HG02981 (cell line): Measurements from ENCODE around the gene GOLGA7B.
"Not testable (repeated sequence)": the region's sequence is repeated elsewhere in the genome, so short reads cannot be mapped to it uniquely, and the experiment has no call there.

Source experiments
- ATAC-seq: cut with Tn5 transposase; IDR thresholded peaks from one replicate; pipeline ENCODE4 v1.9.1; 2021; ENCODE audit warnings: mild to moderate bottlenecking, moderate library complexity; ENCODE audit not compliant: unreplicated experiment

Gene GOLGA7B

DNA sequence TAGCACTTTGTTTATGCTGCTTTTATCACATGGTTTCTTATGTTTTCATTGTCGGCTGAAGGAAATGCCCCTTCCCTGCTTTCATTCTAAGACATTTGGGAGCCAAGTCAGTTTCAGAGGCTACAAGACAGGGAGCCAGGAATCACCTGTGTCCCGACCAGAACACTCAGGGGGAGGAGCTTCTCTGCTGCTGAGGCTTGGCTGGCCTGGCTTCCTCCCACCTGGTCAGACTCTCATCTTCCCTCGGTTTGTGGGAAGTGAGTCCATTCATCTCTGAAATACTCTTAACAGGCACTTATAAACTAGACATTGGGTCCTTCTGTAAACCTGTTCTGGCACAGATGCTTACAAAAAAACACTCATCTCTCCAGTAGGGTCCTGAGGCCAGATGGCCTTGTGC is 19.6 kb upstream of the GOLGA7B start:
- no peak for ATAC-seq

DNA sequence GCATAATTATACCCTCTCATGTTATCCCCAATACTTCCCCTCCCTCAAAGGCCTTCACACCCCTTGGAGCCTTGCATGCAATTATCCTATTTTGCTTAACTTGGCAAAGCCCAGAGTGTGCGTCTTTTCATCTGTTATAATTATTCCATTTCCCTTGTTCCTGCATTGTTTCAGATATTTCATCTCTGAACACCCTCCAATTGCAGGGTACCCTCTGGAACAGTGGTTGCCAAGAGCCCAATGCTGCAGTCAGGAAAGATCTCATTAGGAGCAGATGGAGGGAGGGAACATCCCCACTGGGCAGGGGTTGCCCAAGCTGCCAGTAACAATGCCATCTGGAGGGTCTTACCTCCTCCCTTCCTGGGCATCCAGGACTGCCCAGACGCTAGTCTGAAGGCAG is 18.4 kb upstream of the GOLGA7B start:
- no peak for ATAC-seq

DNA sequence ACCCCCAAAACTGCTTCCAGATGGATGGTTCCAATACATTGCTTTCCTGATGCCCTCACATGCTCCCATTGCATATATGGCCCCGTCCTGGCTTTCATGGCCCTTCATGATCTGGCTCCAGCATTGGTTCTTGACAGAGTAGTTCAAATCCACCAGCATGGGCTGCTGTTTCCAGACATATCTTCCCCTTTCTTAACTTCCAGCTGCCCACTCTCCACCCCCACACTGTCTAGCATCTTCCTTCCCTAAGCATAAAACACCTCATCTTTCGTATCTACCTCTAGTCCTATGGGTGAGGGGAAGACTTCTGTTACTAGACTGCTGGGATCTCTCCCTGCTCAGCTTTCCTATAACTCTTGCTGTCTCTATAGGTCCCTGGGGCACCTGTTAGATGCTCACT is 13.2 kb upstream of the GOLGA7B start:
- ATAC-seq, result no peak

DNA sequence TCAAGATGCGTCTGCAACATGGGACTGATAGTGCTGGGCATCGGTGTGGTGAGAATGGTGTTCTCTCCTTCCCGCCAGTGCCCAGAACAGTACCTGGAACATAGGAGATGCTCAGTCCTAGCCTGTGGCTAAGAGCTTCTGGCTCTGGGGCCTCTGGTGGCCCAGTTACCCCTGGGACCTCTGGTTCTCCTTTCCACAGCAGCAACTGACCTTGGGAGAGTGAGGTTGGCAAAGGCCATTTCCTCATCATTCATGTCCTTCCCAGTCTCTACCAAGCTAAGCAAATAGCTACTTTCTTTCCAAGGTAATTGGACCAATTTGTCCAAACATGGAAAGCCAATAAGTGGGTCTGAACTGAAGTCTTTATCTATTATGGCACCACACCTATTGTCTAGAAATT is 11.6 kb upstream of the GOLGA7B start:
- ATAC-seq, result no peak

DNA sequence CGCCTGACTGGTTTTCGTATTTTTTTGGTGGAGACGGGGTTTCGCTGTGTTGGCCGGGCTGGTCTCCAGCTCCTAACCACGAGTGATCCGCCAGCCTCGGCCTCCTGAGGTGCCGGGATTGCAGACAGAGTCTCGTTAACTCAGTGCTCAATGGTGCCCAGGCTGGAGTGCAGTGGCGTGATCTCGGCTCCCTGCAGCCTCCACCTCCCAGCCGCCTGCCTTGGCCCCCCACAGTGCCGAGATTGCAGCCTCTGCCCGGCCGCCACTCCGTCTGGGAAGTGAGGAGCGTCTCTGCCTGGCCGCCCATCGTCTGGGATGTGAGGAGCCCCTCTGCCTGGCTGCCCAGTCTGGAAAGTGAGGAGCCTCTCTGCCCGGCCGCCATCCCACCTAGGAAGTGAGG is 8.5 kb upstream of the GOLGA7B start:
- not testable (repeated sequence) for ATAC-seq

DNA sequence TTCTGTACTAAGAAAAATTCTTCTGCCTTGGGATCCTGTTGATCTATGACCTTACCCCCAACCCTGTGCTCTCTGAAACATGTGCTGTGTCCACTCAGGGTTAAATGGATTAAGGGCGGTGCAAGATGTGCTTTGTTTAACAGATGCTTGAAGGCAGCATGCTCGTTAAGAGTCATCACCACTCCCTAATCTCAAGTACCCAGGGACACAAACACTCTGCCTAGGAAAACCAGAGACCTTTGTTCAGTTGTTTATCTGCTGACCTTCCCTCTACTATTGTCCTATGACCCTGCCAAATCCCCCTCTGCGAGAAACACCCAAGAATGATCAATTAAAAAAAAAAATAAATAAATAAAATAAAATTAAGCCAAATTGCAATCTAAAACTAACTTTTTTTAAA is 7.5 kb upstream of the GOLGA7B start:
- not testable (repeated sequence) for ATAC-seq

DNA sequence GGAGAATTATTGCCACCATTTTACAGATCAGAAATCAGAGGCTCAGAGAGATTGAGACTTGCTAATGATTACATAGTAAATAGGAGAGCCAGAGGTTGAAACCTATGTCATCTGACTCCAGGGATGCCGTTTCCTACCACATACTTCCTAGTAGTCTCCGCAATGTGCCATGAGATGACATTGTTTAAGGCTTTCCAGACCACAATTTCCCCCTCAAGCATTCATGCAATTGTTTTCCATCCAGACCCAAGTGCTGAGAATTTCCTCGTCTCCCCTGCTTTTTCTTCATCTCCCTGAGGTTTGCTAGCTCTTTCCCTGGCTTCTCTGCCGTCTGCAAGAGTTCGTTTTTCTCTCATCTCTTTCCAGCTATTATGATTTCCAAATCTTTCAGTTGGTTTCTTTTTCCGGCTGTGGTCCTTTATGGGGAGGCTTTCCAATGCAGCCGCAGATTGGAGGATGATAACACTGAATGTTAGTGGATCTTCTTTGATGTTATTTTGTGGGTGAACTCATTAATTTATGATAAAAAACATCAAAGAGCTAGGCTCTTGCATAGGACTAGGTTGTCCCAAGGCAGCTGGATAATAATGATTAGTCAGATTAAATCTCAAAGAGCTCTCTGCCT is 6.9 kb upstream of the GOLGA7B start:
- no peak for ATAC-seq

DNA sequence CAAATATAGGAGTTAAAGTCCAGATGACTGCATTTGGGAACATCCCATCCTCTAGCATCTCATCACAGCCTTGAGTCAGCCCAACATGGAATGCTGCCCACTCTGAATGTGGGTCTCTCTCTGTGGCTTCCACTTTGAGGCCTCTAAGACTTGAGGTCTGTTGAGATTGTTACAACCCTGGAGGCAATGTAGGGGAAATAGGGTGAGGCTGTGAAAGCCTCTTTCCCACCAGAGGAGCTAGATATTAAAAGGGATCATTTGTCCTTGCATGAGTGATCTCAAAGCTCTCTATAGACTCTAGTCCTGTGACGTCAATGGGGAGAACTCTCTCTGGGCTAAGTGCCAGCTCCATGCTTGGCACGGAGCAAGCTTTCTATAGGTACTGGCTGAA is 6.4 kb upstream of the GOLGA7B start:
- ATAC-seq, result no peak

DNA sequence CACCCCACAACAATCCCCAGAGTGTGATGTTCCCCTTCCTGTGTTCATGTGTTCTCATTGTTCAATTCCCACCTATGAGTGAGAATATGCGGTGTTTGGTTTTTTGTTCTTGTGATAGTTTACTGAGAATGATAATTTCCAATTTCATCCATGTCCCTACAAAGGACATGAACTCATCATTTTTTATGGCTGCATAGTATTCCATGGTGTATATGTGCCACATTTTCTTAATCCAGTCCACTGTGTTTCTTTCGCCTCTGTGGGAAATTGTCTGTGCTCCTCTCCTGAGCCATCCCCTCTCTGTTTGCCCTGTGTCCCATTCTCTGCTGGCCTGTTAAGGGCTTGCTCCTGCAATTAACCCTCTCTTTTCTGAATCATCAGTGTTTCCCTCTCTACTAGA is 5.7 kb upstream of the GOLGA7B start:
- ATAC-seq, result not testable (repeated sequence)

DNA sequence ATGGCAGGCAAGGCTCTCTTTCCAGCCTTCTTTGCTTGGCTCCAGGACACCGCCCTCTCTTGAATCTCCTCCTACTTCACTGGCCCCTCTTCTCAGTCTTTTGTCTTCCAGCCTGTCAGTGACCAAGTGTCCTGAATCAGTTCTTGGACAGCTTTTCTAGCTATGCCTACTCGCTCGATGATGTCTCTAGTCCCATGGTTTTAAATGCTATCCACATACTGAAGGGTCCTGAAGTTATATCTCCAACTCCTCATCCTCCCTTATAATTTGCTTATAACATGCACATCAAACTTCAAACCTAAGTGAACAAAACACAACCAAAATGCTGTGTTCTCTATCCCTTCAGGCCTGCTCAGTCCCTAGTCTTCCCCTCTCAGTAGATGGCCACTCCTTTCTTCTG is 5.0 kb upstream of the GOLGA7B start:
- ATAC-seq, result no peak

DNA sequence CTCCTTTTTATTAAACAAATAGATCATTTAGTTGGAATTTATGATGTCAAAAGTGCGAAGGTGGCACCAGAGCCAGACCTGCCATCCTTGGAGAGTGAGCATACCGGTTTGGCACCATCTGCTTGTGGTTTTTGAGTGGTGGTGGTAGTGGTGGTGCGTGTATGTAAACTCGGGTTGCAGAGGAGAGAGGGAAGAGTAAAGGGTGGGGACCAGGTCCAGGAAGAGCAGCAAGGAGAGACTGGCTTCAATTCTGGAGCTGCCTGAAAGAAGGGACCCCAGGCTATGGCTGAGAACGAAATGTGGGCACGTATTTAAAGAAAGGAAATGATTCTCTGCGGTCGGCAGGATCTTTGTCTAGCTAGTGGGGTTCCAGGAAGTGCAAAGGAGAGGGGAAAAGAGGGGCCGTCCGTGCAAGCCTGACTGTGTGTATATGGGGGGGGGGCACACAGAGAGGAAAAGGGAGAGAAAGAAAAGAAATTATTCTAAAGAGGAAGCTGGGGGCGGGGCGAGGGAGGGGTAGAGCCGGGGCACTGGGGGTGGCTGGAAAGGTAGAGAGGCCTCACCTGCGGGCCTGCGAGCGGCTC is 448 bp upstream of the GOLGA7B start:
- no peak for ATAC-seq

DNA sequence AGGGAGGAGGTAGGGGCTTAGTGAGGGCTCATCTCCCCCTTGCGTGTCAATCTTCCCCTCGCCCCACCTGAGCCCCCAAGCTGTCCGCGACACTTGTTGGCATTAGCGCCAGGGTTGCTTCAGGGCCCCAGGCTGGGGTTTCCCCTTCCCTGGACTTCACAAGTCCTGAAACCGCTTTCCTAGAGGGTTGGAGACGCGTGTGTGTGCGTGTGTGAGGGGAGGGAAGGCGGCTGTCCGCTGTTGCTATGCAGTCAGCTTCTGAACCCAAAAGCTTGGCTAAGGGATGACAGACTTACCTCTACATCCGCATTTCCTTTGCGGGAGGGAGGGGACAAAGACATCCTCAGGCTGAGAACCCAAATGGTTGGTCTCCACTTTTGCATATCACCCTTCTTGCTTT is 803 bp downstream of the GOLGA7B start:
- ATAC-seq, result no peak

DNA sequence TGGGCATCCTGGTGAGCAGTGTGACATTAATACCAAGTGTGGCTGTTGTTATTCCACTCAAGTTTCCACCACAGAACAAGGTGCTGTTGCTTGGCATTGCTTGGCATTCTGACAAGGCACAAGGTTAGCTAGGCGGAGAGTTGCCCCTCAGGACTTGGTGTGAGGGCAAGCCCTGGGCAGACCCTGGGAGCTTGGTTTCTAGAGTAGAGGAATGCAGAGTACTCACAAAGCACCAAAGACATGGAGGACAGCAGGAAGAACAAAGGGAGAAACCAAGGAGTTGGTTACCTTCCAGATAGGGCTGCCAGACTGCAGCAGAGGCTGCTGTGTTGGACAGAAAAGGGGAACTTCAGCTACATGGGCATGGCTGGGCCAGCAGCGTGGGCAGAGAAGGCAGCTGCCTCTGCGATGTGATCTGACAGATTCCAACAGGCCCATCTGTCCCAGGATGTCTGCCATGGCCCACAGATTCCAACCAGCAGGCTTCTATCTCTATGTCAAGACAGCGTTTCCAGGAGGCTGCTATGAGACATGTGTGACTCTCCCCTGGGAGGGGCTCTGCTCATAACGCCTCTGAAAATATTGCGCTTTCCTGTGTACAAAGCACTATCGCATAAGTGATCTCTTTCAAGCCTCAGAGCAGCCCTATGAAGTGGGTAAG is 1.8 kb downstream of the GOLGA7B start:
- no peak for ATAC-seq

DNA sequence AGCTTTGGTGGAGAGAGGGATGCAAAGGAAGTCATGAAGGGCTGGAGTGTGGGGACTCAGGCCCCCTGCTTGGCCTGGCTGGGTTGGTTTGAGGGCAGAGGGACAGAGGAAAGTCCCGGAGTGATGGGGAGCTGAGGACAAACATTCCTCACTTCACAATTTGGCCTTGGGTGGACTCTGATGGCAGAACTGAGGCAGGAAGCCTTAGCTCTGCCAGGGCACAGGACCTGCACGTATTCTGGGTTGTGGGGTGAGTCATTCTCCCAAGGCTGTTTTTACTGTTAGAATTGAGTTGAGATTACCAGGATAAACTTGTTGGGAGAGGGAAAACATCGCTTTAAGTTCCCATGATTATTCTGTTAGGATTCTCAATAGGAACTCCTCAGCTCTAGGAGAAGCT is 2.6 kb downstream of the GOLGA7B start:
- ATAC-seq, result no peak

DNA sequence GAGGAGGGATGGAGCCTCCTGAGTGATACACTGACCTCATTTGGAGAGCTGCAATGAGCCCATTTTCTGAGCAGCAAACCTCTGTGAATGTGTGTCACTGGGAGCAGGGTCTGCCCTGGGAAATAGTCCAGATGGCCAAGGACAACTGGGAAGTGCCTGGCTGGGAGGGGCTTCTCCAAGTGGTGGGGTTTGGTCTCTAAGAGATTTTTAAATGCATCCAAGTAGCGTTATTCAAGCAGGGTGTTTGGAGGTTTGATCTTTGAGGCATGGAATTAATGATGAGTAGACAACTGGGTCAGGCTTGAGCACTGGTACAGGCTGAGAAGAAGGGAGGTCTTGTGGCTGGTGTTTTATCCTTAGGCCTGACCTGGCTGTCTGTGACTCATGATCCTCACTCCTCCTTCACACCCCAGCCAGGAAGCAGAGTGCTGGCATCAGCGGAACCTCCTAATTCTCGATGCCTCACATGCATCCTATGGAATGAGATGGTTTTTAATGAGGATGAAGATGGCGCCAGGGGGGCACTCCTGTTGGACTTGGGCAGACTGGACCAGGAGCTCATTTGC is 3.3 kb downstream of the GOLGA7B start:
- no peak for ATAC-seq

DNA sequence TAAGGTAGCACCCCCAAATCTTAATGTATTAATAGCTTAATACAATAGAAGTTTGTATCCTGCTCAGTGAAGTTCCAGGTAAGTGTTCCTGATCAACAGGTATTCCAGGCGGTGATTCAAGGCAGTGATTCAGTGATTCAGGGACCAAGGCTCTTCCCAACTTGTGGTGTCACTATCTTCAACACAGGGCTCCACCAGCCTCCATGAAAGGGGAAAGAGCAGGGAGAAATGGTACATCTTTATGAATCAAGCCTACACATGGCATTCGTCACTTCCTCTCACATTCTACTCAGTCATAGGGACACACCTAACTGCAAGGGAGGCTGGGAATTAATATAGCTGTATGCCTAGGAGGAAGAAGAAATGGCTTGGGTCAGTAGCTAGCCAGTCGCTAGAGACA is 5.1 kb downstream of the GOLGA7B start:
- ATAC-seq, result no peak

DNA sequence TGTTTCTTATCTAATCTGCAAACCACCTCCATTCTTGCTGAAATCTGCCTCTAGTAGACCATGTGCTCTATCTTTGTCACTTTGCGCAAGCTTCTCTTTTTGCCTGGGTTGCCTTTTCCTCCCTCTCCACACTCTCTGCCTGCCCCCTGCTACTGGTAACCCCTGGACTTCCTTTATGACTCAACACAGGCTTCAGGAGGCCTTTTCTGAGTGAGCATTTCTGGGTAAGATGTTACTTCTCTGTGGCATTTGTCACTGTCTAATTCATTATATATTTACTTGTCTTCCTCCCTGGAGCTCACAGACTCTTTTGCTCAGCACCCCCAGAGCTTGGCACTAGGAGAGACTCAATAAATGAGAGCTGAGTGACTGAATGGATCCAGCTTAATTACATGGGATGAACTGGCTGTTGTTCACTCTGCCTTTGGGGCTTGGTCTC is 8.4 kb downstream of the GOLGA7B start:
- ATAC-seq, result no peak

DNA sequence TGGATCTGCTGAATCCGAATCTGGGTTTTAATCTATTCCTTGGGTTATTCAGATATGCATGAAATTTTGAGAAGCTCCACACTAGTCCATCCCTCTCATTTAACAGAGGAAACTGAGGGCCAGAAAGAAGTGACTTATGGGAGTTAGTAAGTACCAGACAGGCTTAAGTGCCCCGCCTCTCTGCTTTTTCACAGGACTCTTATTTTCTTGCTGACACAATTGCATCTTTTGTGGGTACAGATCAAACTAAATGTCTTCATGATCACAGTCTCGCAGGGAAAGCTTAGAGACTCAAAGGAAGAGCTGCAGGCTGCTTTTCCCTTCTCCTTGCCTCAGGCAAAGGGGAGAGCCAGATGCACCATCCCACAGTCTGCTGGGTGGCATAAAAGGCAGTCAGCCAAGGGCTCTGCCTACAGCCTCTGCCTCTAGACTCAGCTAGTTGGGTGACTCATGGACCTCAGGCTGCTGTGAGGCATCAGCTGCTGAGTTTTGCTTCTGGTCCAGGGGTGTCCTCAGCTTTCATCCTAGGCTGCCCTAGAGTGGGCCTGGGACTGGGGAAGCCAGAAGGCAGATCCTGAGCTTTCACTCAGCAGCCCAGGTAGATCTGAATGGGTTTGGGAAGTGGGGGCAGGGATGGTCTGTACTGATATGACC is 11.6 kb downstream of the GOLGA7B start:
- ATAC-seq, result no peak

DNA sequence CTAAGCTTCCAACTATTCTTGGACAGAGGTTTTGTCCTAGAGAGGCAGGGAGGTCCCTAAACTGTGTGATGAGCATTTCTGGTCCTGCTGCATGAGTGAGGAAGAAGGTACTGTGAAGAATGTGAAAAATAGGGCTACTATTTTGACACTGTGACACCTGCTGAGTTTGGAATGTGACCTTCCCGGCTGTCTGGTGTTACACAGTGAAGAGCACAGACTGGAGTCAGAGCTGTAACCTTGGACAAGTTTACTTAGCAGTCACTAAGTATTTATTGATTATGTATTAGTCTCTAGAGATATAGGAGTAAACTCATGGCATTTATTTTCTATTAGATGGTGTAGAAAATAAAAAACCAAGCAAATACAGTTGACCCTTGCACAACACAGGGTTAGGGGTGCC is 12.3 kb downstream of the GOLGA7B start:
- ATAC-seq, result no peak

DNA sequence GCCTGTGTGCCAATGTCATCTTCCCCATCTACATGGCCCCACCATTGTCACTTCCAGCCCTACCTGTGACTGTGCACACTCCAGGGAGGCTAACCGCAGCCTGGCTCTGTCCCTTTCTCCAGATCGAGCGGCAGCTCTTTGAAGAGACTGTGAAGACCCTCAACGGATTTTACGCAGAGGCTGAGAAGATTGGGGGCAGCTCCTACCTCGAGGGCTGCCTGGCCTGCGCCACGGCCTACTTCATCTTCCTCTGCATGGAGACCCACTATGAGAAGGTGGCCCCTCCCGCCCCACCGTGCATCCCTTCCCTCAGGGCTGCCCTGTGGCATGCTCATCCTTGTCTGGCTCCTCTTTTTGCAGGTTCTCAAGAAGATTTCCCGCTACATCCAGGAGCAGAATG is 14.2 kb downstream of the GOLGA7B start:
- no peak for ATAC-seq

DNA sequence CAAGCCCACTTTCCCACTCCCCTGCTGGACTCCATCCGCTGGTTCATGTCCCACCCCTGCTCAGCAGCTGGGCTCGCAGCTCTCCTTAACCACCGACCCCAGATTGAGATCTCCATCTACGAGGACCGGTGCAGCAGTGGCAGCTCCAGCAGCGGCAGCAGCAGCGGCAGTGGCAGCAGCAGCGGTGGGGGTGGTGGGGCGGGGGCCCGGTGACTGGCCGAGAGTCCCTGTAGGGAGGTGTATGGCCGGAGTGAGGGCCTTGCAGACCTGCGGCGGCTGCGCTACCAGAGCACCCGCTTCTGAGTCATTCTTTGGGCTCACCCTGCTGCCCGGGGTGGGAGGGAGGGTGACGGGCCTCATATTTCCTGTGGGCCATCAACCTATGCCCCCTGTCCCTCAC is 15.8 kb downstream of the GOLGA7B start:
- no peak for ATAC-seq
